ENCODE data around the gene HDLBP.

HDLBP gene

DNA sequence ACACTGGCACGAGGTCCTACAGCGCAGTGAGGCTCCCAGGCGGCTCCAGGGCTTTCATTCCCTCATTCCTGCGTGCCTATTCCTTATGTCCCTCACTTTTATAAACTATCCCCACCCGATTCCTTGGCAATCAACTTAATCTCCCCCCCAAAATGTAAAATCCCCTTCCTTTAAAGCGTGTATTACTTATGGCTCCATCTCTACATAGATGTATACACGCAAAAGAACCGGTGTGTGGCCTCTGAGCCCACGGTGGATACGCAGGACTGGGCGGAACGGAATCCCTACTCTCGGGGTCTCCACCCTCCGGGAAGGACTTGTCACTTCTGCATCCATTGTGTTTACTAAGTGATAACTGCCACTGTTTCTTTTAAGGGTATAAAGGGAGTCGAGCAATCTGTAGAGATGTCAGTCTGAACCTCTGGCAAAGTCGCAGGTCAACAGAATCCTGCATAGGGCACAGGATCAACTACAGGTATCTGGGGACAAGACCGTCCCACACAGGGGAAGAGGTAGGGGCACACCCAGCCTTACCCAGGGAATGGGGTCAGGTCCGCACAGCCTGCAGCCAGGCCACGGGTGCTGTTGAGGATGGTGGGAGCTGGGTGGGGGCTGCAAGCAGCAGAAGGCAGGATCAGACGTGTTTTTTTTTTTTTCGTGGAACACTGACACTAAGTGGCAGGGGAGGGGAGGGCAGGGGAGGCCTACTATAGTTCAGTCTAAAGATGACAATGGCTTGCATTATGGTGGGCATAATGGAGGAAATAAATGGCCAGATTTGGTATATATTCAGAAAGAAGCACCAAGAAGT lies 42.1 kb downstream of the HDLBP start:
- DNase-seq: no peak

DNA sequence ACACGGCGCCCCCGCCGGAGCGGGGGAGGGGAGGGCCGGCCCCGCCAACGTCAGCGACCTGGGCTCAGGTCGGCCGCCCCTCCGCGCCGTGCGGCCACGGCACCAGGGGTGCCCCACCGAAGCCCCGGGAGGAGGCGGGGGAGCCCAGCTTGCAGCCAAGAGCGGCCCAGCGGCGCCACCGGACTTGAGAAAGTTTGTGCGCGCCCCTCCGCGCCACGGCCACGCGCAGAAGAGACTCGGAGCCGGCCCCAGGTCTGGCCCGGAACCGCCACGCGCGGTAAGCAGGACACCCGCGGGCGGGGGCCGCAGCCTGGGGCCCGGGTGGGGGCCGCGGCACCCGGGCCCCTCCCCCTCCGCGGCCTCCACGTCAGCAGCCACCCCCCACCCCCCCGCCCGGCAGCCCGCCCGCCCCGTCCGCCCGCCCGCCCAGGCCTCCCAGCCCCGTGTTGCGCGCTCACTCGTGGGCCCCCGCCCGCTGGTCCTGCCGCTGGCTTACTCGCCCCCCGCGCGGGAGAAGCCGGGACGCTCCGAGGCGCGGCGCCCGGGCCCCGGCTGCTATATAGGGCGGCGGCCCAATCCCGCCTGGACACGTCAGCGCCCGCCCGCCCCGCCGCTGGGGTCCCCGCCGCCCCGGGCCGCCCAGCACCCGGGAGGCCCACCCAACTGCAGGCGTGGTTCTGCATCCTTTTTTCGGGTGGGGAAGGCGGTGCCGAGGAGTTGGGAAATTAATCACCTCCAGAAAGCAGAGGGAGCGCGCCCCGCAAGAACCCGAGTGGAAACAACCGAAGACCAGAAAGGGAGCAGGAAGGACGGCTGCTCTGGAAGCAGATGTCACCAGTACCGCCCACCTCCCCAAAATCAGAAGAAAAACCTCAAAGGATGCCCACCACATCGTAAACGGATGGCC lies 42.9 kb downstream of the HDLBP start:
- DNase-seq: peak; percentile 16 to 63

DNA sequence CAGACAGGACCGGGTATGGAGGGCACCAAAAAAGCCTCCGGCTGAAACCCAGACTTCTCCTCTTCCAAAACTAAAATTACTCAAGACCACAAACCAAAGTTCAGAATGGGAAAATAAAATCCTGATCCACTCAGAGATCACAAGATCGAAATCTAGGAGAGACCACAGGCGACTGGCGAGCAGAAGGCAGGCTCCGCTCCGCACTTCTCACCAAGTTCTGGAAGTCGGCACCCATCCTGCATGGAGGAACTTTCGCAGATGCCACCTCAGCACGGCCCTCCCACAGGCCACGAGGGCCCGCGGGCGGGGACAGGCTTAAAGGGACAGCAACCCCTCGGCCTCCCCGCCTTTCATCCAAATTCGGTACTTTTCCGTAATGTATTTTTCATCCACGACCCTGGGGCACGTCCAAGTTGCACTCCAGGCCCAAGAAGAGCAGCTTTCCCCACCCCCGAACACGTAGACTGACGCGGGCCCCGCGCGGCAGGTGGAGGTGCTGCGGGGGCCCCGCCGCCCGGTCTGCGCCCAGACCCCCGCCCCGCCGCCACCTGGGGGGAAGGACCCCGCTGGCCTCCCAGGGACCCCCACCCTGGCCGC lies 43.7 kb downstream of the HDLBP start:
- peak; percentile 78 to 89 for DNase-seq

DNA sequence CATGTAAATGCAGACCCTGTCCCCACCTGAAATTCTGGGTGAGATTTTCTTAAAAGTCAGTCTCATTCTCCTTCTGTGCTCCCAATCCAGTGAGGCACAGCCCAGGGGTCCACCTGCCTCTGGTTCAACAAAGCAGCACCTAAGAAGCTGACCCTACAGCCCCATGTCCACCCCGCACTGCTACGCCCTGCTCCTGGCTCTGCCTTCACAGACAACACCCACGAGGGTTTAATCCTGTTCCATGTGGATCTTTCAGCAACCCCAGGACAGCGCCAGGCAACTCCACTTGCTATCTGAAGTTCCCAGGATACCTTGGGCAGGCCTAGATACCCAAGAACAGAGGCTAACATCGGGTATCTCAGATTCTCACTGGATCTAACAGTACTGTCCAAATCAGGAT lies 44.9 kb downstream of the HDLBP start:
- DNase-seq: no peak

DNA sequence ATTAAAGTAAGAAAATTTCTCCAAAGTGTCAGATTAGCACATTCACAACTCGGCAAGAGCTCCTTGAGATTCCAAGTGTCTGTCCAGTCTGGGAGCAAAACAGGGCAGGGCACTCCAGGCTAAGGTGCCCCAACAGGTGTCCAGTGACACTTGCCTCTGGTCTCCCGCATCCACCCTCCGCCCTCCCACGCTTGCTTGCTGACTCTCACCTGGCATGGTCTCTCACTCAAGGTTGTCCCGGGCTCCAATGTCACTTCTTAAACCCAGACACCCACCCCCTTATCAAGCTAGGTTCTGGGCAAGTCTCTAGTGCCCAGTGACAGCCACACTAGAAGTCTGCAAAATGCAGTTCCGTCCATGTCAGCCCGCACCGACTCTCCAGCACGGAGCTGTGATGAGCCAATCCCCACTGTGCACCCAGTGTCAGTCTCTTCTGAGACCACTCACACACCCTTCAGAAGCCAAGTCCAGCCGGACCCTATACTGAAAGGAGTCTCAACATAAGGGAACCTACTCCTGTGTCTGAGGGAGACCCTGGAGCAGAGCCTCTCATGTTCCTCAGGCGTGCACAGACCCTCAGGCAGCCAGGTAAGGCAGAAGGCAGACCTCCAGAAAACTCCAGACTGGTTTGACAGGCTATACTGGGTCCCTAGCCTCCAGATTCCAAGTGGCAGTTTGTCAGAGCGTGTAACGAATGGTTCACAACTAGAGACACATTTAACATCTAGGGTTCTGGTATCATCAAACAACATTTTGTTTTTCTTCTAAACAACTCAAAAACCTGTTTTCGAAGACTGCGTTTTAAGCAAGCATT lies 45.6 kb downstream of the HDLBP start:
- DNase-seq: no peak

DNA sequence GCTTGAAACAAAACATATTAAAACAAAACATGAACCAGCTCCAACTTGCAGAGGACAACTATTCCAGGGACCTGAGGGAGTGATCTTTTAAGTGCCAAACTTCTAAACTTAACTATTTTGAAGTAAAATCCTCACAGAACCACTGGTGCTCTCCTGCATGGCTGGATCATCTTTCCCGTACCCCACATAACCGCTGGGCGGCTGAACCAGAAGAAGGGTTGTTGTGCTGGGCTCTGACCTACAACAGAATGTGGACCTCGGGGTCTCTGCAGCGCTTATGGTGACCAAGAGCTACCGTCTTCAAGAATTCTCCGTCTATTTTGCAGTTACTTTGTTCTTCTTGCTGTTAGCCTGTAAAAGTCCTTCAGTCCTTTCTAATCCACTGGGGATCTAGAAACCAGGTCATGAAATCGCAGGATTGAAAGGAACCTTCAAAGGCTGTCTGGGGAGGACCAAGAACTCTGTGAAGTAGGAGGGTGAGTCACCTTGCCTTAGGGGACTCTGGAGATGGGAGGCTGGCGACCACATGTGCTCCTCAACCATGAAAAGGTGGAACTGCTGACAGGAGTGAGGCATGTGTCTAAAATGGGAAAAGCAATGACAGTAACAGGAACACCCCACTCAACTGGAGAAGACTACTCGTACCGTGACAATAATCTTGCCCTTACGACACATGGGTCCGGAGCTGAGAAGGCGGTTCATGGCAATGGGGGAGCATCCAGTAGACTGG lies 46.6 kb downstream of the HDLBP start:
- peak in 1 of 2 donors; percentile 17 for DNase-seq

DNA sequence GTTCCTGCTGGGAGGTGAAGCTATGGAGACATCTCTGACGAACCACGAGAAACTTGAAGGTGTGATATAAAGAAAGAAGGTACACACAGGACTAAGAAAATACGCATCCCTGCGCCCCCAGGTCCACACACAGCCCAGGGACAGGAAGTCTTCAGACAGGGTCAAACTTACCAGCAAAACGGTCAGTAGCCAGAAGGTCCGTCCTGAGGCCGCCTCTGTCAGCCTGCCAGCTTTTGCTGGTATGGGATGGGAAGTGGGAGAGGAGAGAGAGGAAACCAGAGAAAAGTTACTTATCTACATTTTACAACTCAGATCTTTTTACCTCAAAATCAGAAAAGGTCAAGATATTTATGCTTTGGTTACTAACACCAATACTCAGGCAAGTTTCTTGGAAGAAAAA lies 47.2 kb downstream of the HDLBP start:
- no peak for DNase-seq

DNA sequence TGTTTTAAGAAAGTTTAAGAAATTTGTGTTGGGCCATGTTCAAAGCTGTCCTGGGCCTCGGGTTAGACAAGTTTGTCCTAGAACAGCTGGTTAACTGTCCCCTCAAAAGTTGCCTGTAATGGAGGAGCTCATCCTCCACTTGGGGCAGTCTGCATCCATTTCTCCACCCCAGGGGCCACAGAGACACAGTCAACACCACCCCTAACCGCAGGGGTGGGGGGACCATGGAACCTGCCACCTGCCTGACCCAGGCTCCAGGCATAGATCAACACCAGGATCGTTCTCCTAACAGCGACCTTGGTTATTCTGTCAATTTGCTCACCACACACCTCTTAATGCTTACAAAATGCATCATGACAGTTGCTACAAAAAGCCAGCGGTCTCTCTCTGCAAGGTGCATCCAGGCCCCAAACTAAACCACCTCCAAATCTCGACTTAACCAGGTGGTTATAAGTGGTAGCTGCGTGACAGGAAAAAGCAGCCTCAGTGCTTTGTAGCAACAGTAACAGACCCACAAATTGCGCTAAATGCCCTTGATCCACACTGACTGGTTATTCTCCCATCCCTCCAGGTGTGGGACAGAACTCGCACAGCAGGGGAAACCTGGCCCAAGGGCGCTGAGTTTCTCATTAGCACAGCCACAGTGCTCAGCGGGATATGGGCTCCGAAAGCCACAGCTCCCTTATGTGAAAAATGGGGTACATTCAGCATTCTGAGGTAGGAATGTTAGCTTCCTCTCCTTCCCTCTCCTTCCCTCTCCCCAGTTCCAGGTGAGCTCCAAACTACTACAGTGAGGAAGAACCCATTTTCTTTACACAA lies 48.0 kb downstream of the HDLBP start:
- DNase-seq: no peak

DNA sequence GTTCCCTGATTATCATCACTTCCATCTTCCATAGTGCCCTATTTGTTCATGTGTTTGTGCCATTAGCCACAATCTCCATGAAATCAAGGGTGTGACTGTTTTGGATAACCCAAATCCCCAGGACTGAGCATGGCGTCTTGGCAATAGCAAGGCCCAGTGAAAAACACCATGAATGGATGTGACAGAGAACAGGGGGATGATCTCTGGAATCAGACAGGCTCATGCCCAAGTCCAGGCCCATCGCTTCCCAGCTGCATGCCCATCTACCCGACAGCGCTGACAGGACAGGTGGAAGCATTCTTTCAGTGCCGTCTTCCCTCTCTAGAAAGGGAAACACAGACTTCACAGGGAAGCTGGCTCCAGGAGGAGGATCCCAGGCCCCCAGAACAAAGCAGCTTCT lies 50.0 kb downstream of the HDLBP start:
- no peak for DNase-seq

DNA sequence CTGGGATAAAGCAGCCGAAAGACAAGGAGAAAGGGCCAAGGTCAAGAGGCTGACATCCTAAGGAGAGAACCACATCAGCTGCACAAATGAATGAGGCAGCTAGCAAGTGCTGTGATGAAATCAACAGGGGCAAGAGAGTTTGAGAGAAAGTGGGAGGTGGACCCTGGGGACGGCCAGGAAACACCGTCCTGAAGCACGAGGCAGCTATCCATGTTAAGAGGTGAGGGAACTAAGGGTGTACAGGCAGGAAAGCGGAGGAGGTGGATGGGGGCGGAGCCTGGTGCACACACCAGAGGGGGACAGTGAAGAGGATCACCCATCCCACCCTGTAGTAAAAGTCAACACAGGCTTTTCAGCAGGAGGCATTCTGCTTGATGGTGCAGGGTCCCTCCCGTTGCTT lies 52.4 kb downstream of the HDLBP start:
- DNase-seq: no peak

DNA sequence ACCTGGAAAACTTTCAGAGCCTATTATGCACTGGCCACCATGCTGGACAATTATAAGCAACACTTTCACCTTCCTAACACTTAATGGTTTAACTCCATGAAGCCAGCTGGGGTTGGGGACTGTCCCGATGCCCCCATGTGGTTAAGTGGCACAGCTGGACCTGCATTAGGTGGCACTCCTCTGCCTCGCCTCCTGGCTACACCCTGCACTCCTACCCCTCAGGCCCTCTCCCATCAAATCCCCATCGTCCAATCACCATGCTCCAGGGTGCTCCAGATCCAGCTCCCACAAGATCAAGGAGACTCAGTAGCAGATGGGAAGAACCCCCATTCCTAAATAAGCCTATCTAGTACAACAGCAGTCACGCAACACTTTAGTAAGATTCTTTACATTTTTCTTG lies 53.8 kb downstream of the HDLBP start:
- no peak for DNase-seq

DNA sequence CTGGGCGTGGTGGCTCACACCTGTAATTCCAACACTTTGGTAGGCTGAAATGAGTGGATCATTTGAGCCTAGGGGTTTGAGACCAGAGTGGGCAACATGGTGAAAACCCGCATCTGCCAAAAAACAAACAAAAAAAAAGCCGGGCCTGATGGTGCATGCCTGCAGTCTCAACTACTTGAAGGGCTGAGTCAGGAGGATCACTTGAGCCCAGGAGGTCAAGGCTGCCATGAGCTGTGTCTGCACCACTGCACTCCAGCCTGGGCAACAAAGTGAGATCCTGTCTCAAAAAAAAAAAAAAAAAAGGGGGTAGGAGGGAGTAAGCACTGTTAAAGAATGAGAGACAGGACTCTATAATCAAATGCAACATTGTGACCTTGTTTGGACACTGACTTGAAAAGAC lies 54.6 kb downstream of the HDLBP start:
- DNase-seq: no peak

DNA sequence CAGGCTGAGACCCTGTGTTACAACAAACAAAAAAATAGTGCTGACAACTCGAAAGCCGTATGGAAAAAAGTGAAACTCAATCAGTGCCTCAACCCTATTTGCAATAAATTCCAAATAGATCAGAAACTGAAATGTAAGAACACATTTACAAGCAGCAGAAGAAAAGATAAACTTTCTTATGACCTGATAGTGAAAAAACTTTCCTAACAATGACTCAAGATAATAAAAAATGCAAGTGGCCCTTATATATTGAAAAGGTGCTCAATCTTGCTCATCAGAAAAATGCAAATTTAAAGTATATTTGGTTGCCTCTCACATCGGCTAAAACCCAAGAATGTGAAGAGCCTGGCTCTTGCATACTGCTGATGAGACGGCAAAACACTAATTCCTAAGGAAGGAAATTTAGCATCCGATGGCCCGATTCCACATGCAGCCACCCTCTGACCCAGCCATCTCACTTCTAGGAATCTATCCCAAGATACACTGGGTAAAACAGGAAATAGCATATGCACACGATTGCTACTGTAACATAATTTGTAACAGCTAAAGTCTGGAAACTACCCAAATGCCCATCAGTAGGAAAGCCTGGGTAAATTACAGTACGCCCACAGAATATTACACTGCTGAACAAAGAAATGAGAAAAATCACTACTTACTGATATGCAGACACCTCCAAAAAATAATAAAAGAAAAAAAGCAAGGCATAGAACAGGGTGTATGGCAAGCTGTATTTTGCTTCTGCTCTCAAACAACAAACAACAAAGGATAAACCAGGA lies 56.8 kb downstream of the HDLBP start:
- DNase-seq: peak in 1 of 2 donors; percentile 12

DNA sequence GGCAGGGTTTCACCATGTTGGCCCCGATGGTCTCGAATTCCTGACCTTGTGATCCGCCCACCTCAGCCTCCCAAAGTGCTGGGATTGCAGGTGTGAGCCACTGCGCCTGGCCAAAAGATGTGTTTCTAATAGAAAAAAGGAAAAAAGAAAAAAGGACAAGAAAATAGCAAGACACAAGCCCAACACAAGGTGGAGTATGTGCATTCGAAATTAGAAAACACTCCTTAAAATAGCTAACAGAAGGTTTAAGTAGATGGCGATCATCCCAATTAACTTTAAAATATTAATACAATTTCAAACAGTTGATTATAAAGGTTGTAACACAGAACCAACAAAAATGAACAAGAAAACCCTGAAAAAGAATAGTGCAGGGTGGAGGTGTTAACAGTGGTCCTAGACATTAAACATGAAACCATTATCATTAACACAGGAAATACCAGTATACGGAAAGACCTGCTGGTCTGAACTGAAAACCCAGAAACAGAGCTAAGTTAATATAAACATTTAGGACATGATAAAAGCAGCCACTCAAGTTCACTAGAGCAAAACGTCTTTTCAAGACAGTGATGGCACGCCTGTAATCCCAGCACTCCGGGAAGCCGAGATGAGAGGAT lies 57.9 kb downstream of the HDLBP start:
- no peak for DNase-seq

DNA sequence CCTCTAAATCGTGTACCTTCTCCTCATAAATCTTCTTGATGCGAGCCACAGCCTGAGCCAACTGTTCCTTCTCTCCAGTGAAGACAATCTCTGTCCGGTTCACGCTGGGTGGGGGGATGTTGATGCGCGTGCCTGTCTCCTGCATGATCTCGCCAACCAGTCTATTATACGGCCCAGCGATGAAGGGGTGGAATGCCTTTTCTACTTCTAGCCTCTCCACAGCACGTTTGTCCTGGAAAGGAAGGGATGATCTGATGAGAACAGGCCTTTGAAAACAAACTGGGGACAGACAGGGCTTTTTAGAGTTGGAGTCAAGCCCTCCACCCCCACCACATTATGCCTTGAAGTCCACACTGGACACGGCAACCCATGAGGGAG lies 59.3 kb downstream of the HDLBP start:
- no peak for DNase-seq

DNA sequence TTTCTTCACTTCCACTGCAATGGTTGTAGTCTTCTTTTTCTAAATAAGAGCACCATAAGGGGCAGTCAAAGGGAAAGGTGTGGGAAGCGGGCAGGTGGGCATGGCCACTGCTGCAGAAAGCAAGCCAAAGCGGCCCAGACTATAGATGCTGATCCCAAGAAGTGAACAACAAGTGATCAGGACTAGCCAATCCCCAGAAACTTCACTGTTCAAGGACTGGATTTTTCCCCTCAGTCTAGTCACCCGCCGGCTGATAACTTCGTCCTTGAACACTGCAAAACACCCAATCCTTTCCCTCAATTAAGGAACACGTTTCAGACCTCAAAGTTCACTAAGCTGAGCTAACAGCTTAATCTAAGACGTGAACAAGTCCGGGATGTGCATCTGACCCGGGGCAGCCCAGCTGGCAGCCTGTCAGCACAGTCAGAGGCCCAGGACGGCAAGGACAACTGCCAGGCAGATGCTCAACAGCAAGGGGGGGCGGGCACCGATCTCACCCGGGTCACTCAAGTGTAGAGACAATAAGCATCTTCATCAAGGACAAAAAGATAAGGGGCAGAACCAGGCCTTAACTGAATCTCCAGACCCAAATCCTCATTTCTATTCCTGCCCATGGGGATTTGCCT lies 59.8 kb downstream of the HDLBP start:
- no peak for DNase-seq

DNA sequence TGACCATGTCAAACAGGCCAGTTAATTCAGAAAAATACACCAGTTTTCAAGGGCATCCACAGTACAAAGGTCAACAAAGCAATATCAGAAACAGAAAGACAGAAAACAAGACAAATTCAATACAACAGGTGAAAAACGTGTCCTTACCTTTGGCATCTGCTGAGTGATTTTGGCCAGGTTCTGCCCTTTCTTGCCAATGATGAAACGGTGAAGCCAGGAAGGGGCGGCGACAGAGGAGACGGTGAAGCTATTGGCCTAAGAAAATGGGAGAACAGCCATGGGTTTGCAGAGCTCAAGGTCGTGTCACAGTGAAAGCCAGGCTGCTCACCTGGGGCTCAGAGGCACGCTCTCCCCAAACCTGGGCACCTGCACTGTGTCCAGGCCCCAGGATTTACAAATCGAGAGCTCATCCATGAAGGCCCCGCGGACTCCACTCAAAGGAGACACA lies 60.5 kb downstream of the HDLBP start:
- no peak for DNase-seq

DNA sequence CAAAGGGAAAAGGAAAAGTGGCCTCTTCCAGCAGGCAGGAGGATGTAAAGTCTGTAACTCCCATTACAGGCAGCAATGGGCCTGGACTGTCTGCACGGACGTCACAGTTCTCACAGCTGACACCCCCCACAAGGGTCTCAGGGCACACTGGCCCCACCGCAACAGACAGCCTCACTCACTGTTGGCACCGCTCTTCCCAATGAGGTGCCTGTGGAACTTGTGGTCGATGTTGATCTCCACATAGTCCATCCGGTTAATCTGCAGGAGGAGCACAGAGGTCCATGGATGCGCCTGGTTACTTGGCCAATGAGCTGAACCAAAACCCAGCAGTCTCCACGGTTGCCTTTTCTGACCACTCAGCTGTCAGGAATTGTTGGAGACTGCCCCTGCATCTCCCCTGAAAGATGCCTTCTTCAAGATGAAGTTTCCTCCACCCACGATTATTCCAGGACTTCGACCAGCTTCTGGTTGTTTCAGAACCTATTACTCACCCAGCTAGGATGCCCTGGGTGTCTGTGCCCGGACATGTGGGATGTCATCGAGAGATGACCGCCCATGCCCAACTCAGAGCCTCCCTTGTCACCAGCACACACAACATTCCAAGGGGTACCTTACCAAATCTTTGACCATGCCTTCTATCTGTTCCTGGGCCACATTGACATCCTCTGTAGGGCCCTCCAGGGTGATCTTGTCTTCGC lies 62.5 kb downstream of the HDLBP start:
- DNase-seq: no peak
